BE2C (cell line): ENCODE data around the gene DLG2.

Source experiments
- DNase-seq: peaks from one replicate; pipeline ENCODE4 v3.0.0-alpha.2; 2020
- H3K27me3 ChIP-seq: fragments of 250-450 bp; sonication (Bioruptor Pico); 2 replicates; pipeline ENCODE4 v1.5.1; 2020; ENCODE audit warnings: mild to moderate bottlenecking
- H3K36me3 ChIP-seq: fragments of 250-450 bp; sonication (Bioruptor Pico); 2 replicates; pipeline ENCODE4 v1.5.1; 2020; ENCODE audit warnings: mild to moderate bottlenecking
- H3K4me1 ChIP-seq: fragments of 250-450 bp; sonication (Bioruptor Pico); 2 replicates; pipeline ENCODE4 v1.5.1; 2020
- H3K4me3 ChIP-seq: 2 replicates; pipeline ENCODE4 v1.5.1; 2011; ENCODE audit warnings: low read depth, low read length
- H3K9me3 ChIP-seq: fragments of 250-450 bp; sonication (Bioruptor Pico); 2 replicates; pipeline ENCODE4 v1.5.1; 2020
- TF ChIP-seq, protein P1 (sequence below): IDR thresholded peaks from 2 replicates; pipeline ENCODE4 v1.5.1; 2012; ENCODE audit warnings: mild to moderate bottlenecking, low read depth, low read length

Gene DLG2

DNA sequence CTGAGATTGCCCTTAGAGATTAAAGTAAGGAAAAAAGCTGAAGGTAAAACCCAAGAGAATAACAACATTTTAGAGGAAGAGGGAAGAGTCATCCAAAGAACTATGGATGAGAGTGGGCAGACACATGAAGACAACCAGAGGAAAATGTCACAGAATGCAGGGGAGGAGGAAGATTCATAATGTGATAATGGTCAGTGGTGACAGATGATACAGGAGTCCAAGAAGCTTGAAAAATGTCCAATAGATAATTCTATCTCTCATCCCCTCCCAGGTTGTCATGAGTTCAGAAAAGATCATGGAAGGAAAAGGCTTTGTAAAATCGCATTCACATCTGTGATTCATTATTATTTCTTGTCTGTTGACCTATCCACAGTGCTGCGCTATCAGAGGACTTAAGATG is 2058.6 kb downstream of the DLG2 start:
- DNase-seq: no peak
- no peaks in the 10 kb centered on the region for H3K27me3 ChIP-seq
- no peaks in the 10 kb centered on the region for H3K36me3 ChIP-seq
- TF ChIP-seq, protein P1, sequence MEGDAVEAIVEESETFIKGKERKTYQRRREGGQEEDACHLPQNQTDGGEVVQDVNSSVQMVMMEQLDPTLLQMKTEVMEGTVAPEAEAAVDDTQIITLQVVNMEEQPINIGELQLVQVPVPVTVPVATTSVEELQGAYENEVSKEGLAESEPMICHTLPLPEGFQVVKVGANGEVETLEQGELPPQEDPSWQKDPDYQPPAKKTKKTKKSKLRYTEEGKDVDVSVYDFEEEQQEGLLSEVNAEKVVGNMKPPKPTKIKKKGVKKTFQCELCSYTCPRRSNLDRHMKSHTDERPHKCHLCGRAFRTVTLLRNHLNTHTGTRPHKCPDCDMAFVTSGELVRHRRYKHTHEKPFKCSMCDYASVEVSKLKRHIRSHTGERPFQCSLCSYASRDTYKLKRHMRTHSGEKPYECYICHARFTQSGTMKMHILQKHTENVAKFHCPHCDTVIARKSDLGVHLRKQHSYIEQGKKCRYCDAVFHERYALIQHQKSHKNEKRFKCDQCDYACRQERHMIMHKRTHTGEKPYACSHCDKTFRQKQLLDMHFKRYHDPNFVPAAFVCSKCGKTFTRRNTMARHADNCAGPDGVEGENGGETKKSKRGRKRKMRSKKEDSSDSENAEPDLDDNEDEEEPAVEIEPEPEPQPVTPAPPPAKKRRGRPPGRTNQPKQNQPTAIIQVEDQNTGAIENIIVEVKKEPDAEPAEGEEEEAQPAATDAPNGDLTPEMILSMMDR: no peak
- no peaks in the 10 kb centered on the region for H3K9me3 ChIP-seq
- no peak overlapping the region for H3K4me3 ChIP-seq
- H3K4me1 ChIP-seq: peaks cover 24% of the 10 kb centered on the region

DNA sequence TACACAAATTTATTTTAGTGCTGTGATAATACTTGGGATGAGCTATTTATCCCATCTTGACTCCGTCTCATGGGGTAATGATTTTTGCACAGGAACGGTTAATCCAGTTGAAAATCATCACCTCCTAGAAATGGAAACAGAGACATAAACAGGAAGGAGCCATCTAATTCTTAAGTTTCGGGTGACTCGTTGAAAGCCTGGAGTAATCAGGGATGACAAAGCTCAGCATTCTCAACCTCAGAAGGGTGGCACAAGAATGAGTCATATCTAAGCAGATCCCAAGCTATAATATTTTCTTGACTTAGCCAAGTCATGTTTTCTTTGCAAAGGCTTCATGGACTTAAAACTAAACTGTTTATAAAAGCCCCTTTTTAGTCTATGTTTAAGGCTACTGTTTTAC is 2060.2 kb downstream of the DLG2 start:
- Histone ChIP-seq H3K4me3 (no peak overlapping the region), H3K27me3 (no peaks in the 10 kb centered on the region), H3K9me3 (no peaks in the 10 kb centered on the region), H3K36me3 (no peaks in the 10 kb centered on the region), H3K4me1 (peaks cover 14% of the 10 kb centered on the region)
- DNase-seq: no peak
- TF ChIP-seq, protein P1: no peak

DNA sequence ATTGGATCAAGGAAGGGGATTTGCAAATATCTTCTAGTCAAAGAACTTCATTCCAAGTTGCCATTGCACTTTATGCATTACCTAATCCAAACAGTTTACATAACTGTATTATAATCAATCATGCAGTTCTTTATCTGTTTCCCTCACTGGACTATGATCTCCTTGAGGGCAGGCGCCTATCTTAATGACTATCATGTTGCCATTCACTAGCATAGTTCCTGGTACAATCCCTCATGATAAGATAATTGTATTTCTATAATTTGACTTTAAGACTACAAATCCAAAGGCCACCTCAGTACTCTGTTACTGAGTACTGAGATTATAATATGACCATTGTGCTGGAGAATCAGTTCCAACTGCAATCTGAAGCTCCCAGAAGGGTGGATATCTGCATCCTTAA is 2062.3 kb downstream of the DLG2 start:
- TF ChIP-seq, protein P1: no peak
- Histone ChIP-seq H3K4me1 (peaks cover 14% of the 10 kb centered on the region), H3K27me3 (no peaks in the 10 kb centered on the region), H3K4me3 (no peak overlapping the region), H3K9me3 (no peaks in the 10 kb centered on the region), H3K36me3 (no peaks in the 10 kb centered on the region)
- DNase-seq: no peak

DNA sequence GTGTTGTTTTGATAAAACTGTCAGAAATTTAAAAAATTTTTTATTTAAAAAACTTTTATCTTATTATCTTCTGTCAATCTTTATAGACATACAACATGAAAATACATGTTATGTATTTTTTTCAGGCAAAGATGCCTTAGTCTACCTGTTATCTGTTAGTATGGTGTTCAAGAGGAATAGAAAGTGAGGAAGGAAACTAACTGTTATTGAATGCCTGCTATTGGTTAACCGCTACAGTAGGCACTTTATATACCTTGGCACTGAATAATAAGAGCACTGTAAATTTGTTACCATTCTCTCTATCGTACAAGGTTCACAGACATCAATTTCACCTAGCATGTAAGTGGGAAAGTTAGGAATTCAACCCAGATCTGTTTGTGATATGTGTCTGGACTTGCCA is 2068.9 kb downstream of the DLG2 start:
- DNase-seq: no peak
- Histone ChIP-seq H3K27me3 (no peaks in the 10 kb centered on the region), H3K4me1 (peaks cover 20% of the 10 kb centered on the region), H3K36me3 (no peaks in the 10 kb centered on the region), H3K4me3 (no peak overlapping the region), H3K9me3 (no peaks in the 10 kb centered on the region)
- TF ChIP-seq, protein P1: no peak

DNA sequence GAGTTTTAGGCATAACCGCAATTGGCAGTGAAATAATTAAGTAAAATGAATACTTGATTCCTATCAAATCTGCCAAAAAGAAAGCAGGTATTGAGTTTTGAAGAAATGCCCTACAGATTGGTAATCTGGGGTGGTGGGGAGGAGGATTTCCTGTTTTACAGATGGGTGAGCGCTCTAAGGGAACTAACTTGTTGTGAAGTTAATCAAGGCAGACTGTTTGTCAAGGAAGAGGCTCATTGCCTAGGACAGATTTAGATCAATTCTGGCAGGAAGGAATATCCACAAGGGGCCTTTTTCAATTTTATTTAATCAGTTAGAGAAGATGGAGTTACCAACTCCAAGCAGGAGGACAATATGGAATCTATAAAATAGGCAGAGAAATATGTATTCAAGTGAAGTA is 2069.5 kb downstream of the DLG2 start:
- Histone ChIP-seq H3K4me3 (no peak overlapping the region), H3K36me3 (no peaks in the 10 kb centered on the region), H3K9me3 (no peaks in the 10 kb centered on the region), H3K4me1 (peaks cover 20% of the 10 kb centered on the region), H3K27me3 (no peaks in the 10 kb centered on the region)
- no peak for DNase-seq
- TF ChIP-seq, protein P1: no peak

DNA sequence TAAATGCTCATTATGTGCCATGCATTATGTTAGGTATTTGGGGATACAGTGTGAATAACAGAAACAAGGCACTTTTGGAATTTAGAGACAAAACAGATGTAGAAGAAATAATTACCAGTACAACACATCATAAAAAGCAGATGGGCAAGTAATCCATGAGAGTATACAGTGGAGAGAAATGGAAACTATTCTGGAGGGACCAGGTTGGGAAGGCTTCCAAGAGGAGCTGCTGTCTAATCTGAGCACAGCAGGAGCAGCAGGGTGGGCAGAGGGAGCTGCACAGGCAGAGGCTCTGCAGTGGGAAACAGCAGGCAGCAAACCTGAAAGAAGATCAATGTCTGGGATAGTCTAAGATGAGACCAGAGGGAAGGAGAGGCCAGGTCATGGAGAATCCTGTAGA is 2072.3 kb downstream of the DLG2 start:
- H3K4me1 ChIP-seq: peaks cover 38% of the 10 kb centered on the region
- H3K27me3 ChIP-seq: no peaks in the 10 kb centered on the region
- H3K36me3 ChIP-seq: no peaks in the 10 kb centered on the region
- DNase-seq: peak; percentile 45
- H3K4me3 ChIP-seq: no peak overlapping the region
- TF ChIP-seq, protein P1: no peak
- H3K9me3 ChIP-seq: no peaks in the 10 kb centered on the region
